ENCODE data around the gene ZDBF2.
A peak's percentile ranks its signal among the peaks of the same experiment; 100 is the strongest.
"Not testable (repeated sequence)": the region's sequence is repeated elsewhere in the genome, so short reads cannot be mapped to it uniquely, and the experiment has no call there.

Gene ZDBF2

GRCh38 chr2:206274434-206275311 is at the start of gene ZDBF2:
Gene ZDBF2, plus strand, starts transcription at chr2:206274663. Its CDS starts 7,187 bp downstream, at chr2:206281850.
- DNase-seq = peak; percentile 60

GRCh38 chr2:206225435-206226232 is 48.8 kb upstream of the ZDBF2 start:
- DNase-seq = peak; percentile 9

- not testable (repeated sequence) for DNase-seq
Observed at GRCh38 chr2:206228636-206229035, 45.8 kb upstream of the ZDBF2 start.

- DNase-seq = no peak
Observed at GRCh38 chr2:206229642-206230041, 44.8 kb upstream of the ZDBF2 start.

GRCh38 chr2:206230060-206230762 is 44.3 kb upstream of the ZDBF2 start:
- no peak for DNase-seq

- no peak for DNase-seq
Observed at GRCh38 chr2:206231669-206232286, 42.7 kb upstream of the ZDBF2 start.

- DNase-seq = no peak
Observed at GRCh38 chr2:206232287-206233035, 42.0 kb upstream of the ZDBF2 start.

- DNase-seq = no peak
Observed at GRCh38 chr2:206239157-206239556, 35.3 kb upstream of the ZDBF2 start.

GRCh38 chr2:206240327-206240726 is 34.1 kb upstream of the ZDBF2 start:
- DNase-seq = no peak

GRCh38 chr2:206241736-206242135 is 32.7 kb upstream of the ZDBF2 start:
- no peak for DNase-seq

- DNase-seq = no peak
Observed at GRCh38 chr2:206245265-206245672, 29.2 kb upstream of the ZDBF2 start.

GRCh38 chr2:206250041-206250897 is 24.2 kb upstream of the ZDBF2 start:
- peak; percentile 8 for DNase-seq

GRCh38 chr2:206253125-206253776 is 21.2 kb upstream of the ZDBF2 start:
- DNase-seq = no peak

GRCh38 chr2:206253777-206254166 is 20.7 kb upstream of the ZDBF2 start:
- DNase-seq = no peak

GRCh38 chr2:206255003-206255402 is 19.5 kb upstream of the ZDBF2 start:
- no peak for DNase-seq

GRCh38 chr2:206256706-206257205 is 17.7 kb upstream of the ZDBF2 start:
- DNase-seq = no peak

- no peak for DNase-seq
Observed at GRCh38 chr2:206257350-206257749, 17.1 kb upstream of the ZDBF2 start.

GRCh38 chr2:206257861-206258260 is 16.6 kb upstream of the ZDBF2 start:
- no peak for DNase-seq

GRCh38 chr2:206258615-206259014 is 15.8 kb upstream of the ZDBF2 start:
- not testable (repeated sequence) for DNase-seq
